Measurements from ENCODE around the gene CETP.

DNA sequence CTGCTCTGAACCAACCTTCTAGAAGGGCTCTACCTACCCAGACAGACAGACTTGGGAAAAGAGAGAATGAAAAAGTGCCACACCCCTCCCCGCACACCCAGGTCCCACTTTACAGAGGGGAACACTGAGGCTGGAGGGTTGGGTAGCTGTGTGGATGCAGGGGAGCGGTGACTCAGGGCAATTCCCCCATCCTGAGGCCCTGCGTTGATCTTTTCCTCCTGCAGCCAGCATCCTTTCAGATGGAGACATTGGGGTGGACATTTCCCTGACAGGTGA is 10.0 kb downstream of the CETP start:
- TF ChIP-seq, protein P1, sequence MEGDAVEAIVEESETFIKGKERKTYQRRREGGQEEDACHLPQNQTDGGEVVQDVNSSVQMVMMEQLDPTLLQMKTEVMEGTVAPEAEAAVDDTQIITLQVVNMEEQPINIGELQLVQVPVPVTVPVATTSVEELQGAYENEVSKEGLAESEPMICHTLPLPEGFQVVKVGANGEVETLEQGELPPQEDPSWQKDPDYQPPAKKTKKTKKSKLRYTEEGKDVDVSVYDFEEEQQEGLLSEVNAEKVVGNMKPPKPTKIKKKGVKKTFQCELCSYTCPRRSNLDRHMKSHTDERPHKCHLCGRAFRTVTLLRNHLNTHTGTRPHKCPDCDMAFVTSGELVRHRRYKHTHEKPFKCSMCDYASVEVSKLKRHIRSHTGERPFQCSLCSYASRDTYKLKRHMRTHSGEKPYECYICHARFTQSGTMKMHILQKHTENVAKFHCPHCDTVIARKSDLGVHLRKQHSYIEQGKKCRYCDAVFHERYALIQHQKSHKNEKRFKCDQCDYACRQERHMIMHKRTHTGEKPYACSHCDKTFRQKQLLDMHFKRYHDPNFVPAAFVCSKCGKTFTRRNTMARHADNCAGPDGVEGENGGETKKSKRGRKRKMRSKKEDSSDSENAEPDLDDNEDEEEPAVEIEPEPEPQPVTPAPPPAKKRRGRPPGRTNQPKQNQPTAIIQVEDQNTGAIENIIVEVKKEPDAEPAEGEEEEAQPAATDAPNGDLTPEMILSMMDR (IDR thresholded peaks at IDR 0.05): no peak
- TF ChIP-seq POLR2A (IDR thresholded peaks at IDR 0.05): no peak

All from adrenal gland (tissue), 5 donors.